HG03135 (cell line): ENCODE results near the gene SLC24A3.

Source experiments
- ATAC-seq: cut with Tn5 transposase; IDR thresholded peaks from one replicate; pipeline ENCODE4 v1.9.1; 2021; ENCODE audit warnings: mild to moderate bottlenecking, moderate library complexity; ENCODE audit not compliant: unreplicated experiment

SLC24A3 gene

GRCh38 chr20:19492687-19493336, 280.4 kb downstream of the SLC24A3 start:
- ATAC-seq, result no peak

GRCh38 chr20:19493794-19494495, 281.5 kb downstream of the SLC24A3 start:
- ATAC-seq, result no peak

- ATAC-seq, result no peak
Measured at GRCh38 chr20:19495905-19496703, 283.7 kb downstream of the SLC24A3 start.

- no peak for ATAC-seq
Measured at GRCh38 chr20:19497064-19497463, 284.6 kb downstream of the SLC24A3 start.

GRCh38 chr20:19498756-19499155, 286.3 kb downstream of the SLC24A3 start:
- ATAC-seq, result no peak

GRCh38 chr20:19501476-19502115, 289.2 kb downstream of the SLC24A3 start:
- ATAC-seq, result no peak

- no peak for ATAC-seq
Measured at GRCh38 chr20:19502169-19502568, 289.7 kb downstream of the SLC24A3 start.

- ATAC-seq, result no peak
Measured at GRCh38 chr20:19504251-19504650, 291.8 kb downstream of the SLC24A3 start.

- no peak for ATAC-seq
Measured at GRCh38 chr20:19506021-19506420, 293.6 kb downstream of the SLC24A3 start.

GRCh38 chr20:19508449-19508848, 296.0 kb downstream of the SLC24A3 start:
- no peak for ATAC-seq

GRCh38 chr20:19510611-19511010, 298.2 kb downstream of the SLC24A3 start:
- ATAC-seq, result no peak

GRCh38 chr20:19511931-19512330, 299.5 kb downstream of the SLC24A3 start:
- no peak for ATAC-seq

GRCh38 chr20:19512886-19513677, 300.6 kb downstream of the SLC24A3 start:
- ATAC-seq, result no peak

GRCh38 chr20:19515074-19515473, 302.6 kb downstream of the SLC24A3 start:
- ATAC-seq, result no peak

GRCh38 chr20:19519466-19519865, 307.0 kb downstream of the SLC24A3 start:
- no peak for ATAC-seq

GRCh38 chr20:19520261-19520660, 307.8 kb downstream of the SLC24A3 start:
- ATAC-seq, result no peak

- no peak for ATAC-seq
Measured at GRCh38 chr20:19522071-19522801, 309.8 kb downstream of the SLC24A3 start.

- ATAC-seq, result no peak
Measured at GRCh38 chr20:19522836-19523590, 310.6 kb downstream of the SLC24A3 start.

GRCh38 chr20:19524691-19525090, 312.2 kb downstream of the SLC24A3 start:
- ATAC-seq, result no peak
